HS-27A (cell line): ENCODE measurements around the gene SMIM21.

Experiments
- DNase-seq: peaks from one replicate; pipeline ENCODE4 v3.0.0-alpha.2; 2012; ENCODE audit warnings: low read depth, missing footprints

The SMIM21 gene

DNA sequence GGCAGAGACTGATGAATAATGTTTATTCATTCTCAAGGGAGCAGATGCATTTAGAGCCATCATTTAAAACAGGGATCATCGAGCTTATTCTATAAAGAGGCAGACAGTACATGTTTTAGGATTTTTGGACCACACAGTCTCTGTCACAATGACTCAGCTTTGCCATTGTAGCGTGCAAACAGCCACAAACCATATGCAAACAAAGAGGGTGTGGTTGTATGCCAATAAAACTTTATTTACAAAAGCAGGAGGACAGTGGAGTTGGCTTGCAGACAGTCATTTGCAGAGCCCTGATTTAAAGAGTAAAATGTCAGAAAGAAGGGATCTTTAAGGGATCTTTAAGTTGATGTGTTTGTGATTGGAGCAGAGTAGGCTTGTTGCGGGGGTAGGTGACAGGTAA, 51.5 kb downstream of the SMIM21 start:
- no peak for DNase-seq

DNA sequence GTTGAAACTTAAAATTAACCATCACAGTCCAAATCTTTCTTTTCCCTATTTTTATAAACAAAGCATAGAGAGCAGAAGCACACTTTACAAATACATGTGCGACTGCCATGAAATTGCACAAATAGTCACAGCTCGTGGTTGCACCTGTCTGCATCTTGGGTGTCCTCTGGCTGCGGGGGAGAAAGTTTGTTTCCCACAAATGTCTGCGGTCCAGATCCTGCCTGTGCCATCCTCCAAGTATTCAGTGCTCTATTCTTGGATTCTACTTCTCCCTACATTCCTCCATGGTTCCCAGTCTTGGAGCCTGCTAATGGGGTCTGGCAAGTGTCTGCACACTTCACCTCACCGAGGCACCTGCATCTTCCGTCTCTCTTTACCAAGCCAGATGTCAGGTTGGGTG, 52.2 kb downstream of the SMIM21 start:
- no peak for DNase-seq

DNA sequence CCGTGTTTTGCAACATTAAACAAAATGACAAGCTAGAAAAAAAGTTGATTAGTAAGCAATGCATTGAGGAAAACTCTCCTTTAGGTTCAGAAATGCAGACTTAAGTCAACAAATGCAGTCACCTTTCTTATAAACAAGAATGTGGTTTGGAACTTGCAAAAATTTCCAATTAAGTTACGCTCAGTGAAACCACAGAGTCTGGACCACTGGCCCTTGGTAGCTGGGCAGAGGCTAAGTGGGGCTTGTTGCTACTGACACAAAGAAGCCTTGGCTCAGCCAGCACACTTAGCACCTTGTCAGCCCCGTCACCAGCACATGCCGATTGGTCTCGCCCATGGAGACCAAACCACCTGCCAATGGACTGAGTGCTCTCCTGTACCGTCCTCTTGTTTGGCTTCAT, 53.0 kb downstream of the SMIM21 start:
- DNase-seq: no peak

GRCh38 chr18:75369026-75369721, 58.3 kb downstream of the SMIM21 start:
- DNase-seq: no peak

GRCh38 chr18:75365837-75366236, 61.7 kb downstream of the SMIM21 start:
- no peak for DNase-seq

DNA sequence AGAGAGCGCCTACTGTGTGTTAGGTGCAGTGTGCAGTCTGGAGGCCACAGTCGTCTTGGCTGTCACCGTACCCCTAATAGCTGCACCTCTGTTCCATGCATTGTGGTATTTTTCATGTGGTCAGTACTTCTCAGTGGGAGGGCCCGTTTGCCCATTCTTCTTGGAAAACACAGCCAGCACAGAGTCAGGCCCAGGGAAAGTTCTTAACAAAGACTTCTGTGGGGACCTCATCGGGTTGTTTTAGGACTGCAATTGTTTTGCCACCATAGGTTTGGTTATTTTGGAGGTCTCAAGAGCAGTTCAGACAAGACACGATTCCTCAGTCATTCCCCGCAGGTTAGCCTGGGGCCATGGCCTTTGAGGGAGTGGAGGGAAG, 62.3 kb downstream of the SMIM21 start:
- DNase-seq: no peak

GRCh38 chr18:75364512-75365253, 62.8 kb downstream of the SMIM21 start:
- no peak for DNase-seq

GRCh38 chr18:75363446-75364225, 63.9 kb downstream of the SMIM21 start:
- no peak for DNase-seq

GRCh38 chr18:75362435-75362834, 65.1 kb downstream of the SMIM21 start:
- DNase-seq: no peak

- DNase-seq: no peak
These were observed 66.6 kb downstream of the SMIM21 start for GRCh38 chr18:75360941-75361340.

GRCh38 chr18:75360215-75360614, 67.3 kb downstream of the SMIM21 start:
- DNase-seq: no peak
